BLaER1 treated with 17β-estradiol and CSF1 and Interleukin-3, amounts not matched to agents 10 nM and 100 nM (cell line): ENCODE results near the gene CCT6A.
A peak's percentile ranks its signal among the peaks of the same experiment; 100 is the strongest.
"Not testable (repeated sequence)": the region's sequence is repeated elsewhere in the genome, so short reads cannot be mapped to it uniquely, and the experiment has no call there.

Experiments
- H3K27ac ChIP-seq, 11 experiments: shearing (Covaris generic); formaldehyde crosslinking; 2 replicates each; pipeline ENCODE4 v1.8.1; 2022
- H3K27me3 ChIP-seq, 11 experiments: shearing (Covaris generic); formaldehyde crosslinking; 2 replicates each; pipeline ENCODE4 v1.8.1; 2022
- H3K36me3 ChIP-seq, 11 experiments: shearing (Covaris generic); formaldehyde crosslinking; 2 replicates each; pipeline ENCODE4 v1.8.1; 2022
- H3K4me1 ChIP-seq, 10 experiments: shearing (Covaris generic); formaldehyde crosslinking; 2 replicates each; pipeline ENCODE4 v1.8.1; 2022
- H3K4me2 ChIP-seq, 11 experiments: shearing (Covaris generic); formaldehyde crosslinking; 2 replicates each; pipeline ENCODE4 v1.8.1; 2022
- H3K4me3 ChIP-seq, 10 experiments: shearing (Covaris generic); formaldehyde crosslinking; 2 replicates each; pipeline ENCODE4 v1.8.1; 2022
- H3K9ac ChIP-seq, 11 experiments: shearing (Covaris generic); formaldehyde crosslinking; 2 replicates each; pipeline ENCODE4 v1.8.1; 2022
- H3K9me3 ChIP-seq, 11 experiments: shearing (Covaris generic); formaldehyde crosslinking; replicated peaks in 1 of 11; 2 replicates each; pipeline ENCODE4 v1.8.1; 2022
- H4K20me1 ChIP-seq, 11 experiments: shearing (Covaris generic); formaldehyde crosslinking; 2 replicates each; pipeline ENCODE4 v1.8.1; 2022
- Cebpa-rat ChIP-seq, 11 experiments: shearing (Covaris generic); IDR thresholded peaks; 2 replicates each; pipeline ENCODE4 v1.8.1; 2022

The CCT6A gene

DNA sequence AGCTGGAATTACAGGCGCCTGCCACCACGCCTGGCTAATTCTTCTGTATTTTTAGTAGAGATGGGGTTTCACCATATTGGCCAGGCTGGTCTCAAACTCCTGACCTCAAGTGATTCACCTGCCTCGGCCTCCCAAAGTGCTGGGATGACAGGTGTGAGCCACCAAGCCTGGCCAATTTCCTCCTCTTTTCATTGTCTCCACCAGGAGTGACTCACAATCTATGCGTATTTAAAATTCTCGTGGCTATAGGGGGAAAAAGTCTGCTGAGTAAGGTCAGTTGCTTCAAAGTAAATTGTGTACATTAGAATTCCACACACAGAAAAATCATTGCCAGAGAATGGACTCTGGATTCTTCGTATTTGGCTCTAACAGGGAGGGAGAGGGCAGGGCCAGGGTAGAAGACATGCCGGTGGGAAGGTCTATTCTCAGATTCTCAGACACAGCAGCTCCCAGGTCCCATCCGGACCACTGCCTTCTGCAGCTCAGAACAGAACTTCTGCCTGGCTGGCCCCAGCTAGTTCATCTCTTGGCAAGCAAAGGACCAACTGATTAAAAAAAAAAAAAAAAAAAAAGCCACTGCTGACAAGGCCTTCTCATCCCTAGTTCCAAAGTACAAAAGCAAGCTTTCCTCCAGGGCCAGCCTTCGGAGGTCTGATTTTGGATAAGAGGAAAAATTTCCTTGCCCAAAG, 22.5 kb upstream of the CCT6A start:
- H3K27me3 ChIP-seq, result no peaks in the 10 kb centered on the region
- no peak overlapping the region for H3K4me3 ChIP-seq
- H3K27ac ChIP-seq, result no peak overlapping the region
- no peak for TF ChIP-seq Cebpa-rat (IDR thresholded peaks at IDR 0.05)
- H4K20me1 ChIP-seq, result no peaks in the 10 kb centered on the region; a peak in 2 of 22 replicates
- H3K9ac ChIP-seq, result no peak overlapping the region
- H3K9me3 ChIP-seq, result no peaks in the 10 kb centered on the region
- H3K36me3 ChIP-seq, result peaks cover 55 to 84% (median 70%) of the 10 kb centered on the region in 11 experiments
- H3K4me2 ChIP-seq, result no peak overlapping the region
- peaks cover 11 to 26% (median 23%) of the 10 kb centered on the region in 10 experiments for H3K4me1 ChIP-seq

DNA sequence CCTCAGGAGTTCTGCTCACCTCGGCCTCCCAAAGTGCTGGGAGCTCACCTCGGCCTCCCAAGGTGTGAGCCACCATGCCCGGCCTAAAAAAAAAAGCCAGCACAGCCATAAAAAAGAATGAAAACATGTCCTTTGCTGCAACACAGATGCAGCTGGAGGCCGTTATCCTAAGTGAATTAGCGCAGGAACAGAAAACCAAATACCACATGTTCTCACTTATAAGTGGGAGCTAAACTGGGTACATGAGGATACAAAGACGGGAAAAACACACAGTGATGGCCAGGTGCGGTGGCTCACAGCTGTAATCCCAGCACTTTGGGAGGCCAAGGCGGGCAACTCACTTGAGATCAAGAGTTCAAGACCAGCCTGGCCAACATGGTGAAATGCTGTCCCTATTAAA, 21.2 kb upstream of the CCT6A start:
- no peaks in the 10 kb centered on the region for H3K9me3 ChIP-seq
- H4K20me1 ChIP-seq, result no peaks in the 10 kb centered on the region; a peak in 2 of 22 replicates
- no peak for TF ChIP-seq Cebpa-rat (IDR thresholded peaks at IDR 0.05)
- no peak overlapping the region for H3K9ac ChIP-seq
- no peak overlapping the region for H3K4me3 ChIP-seq
- no peaks in the 10 kb centered on the region for H3K27me3 ChIP-seq
- peaks cover 48 to 71% (median 59%) of the 10 kb centered on the region in 11 experiments for H3K36me3 ChIP-seq
- peaks cover 16 to 32% (median 28%) of the 10 kb centered on the region in 10 experiments for H3K4me1 ChIP-seq
- no peak overlapping the region for H3K27ac ChIP-seq
- H3K4me2 ChIP-seq, result no peak overlapping the region

DNA sequence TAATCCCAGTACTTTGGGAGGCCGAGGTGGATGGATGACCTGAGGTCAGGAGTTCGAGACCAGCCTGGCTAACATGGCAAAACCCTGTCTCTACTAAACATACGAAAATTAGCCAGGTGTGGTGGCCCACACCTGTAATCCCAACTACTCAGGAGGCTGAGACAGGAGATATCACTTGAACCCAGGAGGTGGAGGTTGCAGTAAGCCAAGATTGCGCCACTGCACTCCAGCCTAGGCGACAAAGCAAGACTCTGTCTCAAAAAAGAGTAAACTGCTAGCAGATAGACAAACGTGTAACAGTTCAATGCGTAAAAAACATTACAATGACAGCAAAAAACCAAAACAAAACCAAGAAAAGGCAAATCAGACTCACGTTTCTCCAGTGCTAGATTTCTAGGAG, 20.0 kb upstream of the CCT6A start:
- not testable (repeated sequence) for H3K4me3 ChIP-seq, H4K20me1 ChIP-seq, H3K27me3 ChIP-seq, H3K9me3 ChIP-seq, H3K27ac ChIP-seq
- peaks cover 39 to 59% (median 47%) of the 10 kb centered on the region in 11 experiments for H3K36me3 ChIP-seq
- H3K4me2 ChIP-seq, result peak overlapping the region in 3 of 11 experiments; percentile 78 to 88 (median 81); a peak in 6 of 22 replicates
- H3K4me1 ChIP-seq, result peaks cover 16 to 33% (median 29%) of the 10 kb centered on the region in 10 experiments
- peak overlapping the region in 1 of 11 experiments; percentile 34; a peak in 1 of 22 replicates for H3K9ac ChIP-seq

DNA sequence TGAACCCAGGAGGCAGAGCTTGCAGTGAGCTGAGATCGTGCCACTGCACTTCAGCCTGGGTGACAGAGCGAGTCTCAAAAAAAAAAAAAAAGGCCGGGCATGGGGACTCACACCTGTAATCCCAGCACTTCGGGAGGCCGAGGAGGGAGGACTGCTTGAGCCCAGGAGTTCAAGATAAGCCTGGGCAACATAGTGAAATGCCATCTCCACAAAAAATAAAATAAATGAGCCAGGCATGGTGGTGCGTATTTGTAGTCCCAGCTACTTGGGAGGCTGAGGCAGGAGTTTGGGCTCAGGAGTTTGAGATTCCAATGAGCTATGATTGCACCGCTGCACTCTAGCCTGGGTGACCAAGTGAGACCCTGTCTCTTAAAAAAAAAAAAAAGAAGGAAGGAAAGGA, 19.0 kb upstream of the CCT6A start:
- not testable (repeated sequence) for H3K9me3 ChIP-seq, H3K27me3 ChIP-seq, H4K20me1 ChIP-seq, H3K27ac ChIP-seq
- H3K36me3 ChIP-seq, result peaks cover 30 to 49% (median 37%) of the 10 kb centered on the region in 11 experiments
- H3K4me2 ChIP-seq, result peak overlapping the region; percentile 12 to 95 (median 83); a peak in 15 of 22 replicates
- H3K4me3 ChIP-seq, result peak overlapping the region in 2 of 10 experiments; percentile 74 to 76; a peak in 2 of 20 replicates
- peaks cover 16 to 33% (median 29%) of the 10 kb centered on the region in 10 experiments for H3K4me1 ChIP-seq
- H3K9ac ChIP-seq, result peak overlapping the region in 1 of 11 experiments; percentile 81; a peak in 1 of 22 replicates

DNA sequence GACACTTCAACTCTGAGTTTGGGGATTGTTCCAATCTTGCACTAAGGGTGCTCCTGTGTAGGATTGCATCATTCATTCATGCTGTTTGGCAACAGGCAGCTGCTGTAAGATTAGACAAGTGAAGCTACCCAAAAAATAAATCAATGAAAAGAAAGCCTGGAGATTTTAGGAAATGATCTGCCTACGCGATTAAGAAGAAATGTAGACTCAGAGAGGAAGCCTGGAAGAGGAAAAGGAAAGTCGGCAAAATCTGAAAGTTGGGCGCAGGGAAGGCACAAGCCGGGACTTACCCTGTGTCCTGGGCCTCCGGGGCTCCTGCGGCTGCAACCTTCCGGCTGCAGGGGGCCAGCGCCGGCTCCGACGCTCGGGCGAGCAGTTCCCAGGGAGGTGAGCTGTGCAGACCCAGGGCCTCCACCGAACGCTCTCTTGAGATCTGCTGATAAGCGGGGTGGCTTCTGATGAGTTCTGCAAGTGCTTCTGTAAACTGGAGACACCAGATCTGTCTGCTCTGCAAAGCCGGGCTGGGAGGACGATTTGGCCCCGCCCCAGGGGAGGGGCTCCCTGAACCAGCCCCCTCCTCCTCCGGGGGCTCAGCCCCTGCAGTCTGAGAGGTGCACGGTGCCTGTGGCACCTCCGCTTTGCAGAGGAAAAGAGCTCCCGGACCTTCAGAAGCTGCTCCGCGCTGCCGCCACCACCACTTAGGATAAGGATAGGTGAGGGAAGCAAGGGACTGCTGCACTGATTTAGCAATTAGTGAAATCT, 17.7 kb upstream of the CCT6A start:
- H3K4me2 ChIP-seq, result peak overlapping the region; percentile 77 to 95 (median 83)
- peaks cover 18 to 42% (median 26%) of the 10 kb centered on the region in 11 experiments for H3K36me3 ChIP-seq
- peak in 7 of 11 experiments; percentile 42 to 91 (median 75); a peak in 12 of 22 replicates for TF ChIP-seq Cebpa-rat (IDR thresholded peaks at IDR 0.05)
- peak overlapping the region; percentile 61 to 78 (median 70) for H3K4me3 ChIP-seq
- peaks cover 16 to 33% (median 29%) of the 10 kb centered on the region in 10 experiments for H3K4me1 ChIP-seq
- H3K9me3 ChIP-seq, result no peaks in the 10 kb centered on the region
- H4K20me1 ChIP-seq, result no peaks in the 10 kb centered on the region; a peak in 1 of 22 replicates
- peak overlapping the region; percentile 62 to 81 (median 72) for H3K9ac ChIP-seq
- H3K27me3 ChIP-seq, result no peaks in the 10 kb centered on the region
- peak overlapping the region in 10 of 11 experiments; percentile 43 to 70 (median 58); a peak in 20 of 22 replicates for H3K27ac ChIP-seq

DNA sequence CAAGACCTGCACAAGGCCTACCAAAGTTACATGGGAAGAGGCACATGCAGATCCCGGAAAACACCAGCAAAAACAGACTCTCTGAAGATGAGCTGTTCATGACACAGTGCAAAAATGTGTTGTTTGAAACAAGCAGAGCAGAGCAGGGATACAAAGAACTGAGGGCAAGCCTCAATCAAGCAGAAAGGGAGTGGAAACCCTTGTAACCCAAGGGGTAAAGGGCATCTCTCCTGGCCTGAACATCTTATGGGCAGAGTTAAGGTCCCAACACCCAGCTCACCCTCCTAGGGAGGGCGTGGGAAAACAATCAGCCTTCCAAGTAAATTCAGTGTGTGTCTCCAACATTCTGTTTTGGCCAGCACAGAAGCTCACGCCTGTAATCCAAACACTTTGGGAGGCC, 10.8 kb upstream of the CCT6A start:
- Histone ChIP-seq H3K4me3 (no peak overlapping the region), H3K9me3 (no peaks in the 10 kb centered on the region), H3K36me3 (peaks cover 7 to 51% (median 28%) of the 10 kb centered on the region in 11 experiments; a peak in 21 of 22 replicates), H3K4me2 (no peak overlapping the region), H3K9ac (no peak overlapping the region), H3K27ac (no peak overlapping the region), H3K27me3 (no peaks in the 10 kb centered on the region), H3K4me1 (peaks cover 0 to 8% (median 0%) of the 10 kb centered on the region in 10 experiments; a peak in 3 of 20 replicates), H4K20me1 (no peaks in the 10 kb centered on the region)
- TF ChIP-seq Cebpa-rat (IDR thresholded peaks at IDR 0.05), result no peak

DNA sequence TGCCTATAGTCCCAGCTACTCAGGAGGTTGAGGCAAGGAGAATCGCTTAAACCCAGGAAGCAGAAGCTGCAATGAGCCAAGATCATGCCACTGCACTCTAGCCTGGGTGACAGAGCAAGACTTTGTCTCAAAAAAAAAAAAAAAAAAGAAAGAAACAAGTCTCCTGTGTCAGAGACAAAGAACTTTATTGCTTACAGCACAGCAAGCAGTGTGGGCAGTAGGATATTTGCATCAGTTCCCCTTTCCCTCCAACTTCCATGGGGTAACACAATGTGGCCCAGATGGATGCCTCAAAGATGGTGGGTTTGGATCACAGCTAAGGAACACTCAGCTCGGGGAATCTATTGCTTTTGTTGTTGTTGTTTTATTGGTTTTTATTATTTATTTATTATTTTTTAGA, 5.8 kb upstream of the CCT6A start:
- Histone ChIP-seq H3K27ac (0 out of 22 replicates have a peak overlapping the region, but pooled peaks of 1 of the 11 experiments have one; percentile 24), H3K4me2 (peak overlapping the region in 2 of 11 experiments; percentile 41 to 42; a peak in 3 of 22 replicates), H3K4me1 (peaks cover 10 to 22% (median 14%) of the 10 kb centered on the region in 10 experiments), H3K36me3 (peaks cover 4 to 42% (median 22%) of the 10 kb centered on the region in 11 experiments; a peak in 20 of 22 replicates)
- H3K4me3 ChIP-seq, H3K27me3 ChIP-seq, H3K9me3 ChIP-seq, H3K9ac ChIP-seq, H4K20me1 ChIP-seq: not testable (repeated sequence)

DNA sequence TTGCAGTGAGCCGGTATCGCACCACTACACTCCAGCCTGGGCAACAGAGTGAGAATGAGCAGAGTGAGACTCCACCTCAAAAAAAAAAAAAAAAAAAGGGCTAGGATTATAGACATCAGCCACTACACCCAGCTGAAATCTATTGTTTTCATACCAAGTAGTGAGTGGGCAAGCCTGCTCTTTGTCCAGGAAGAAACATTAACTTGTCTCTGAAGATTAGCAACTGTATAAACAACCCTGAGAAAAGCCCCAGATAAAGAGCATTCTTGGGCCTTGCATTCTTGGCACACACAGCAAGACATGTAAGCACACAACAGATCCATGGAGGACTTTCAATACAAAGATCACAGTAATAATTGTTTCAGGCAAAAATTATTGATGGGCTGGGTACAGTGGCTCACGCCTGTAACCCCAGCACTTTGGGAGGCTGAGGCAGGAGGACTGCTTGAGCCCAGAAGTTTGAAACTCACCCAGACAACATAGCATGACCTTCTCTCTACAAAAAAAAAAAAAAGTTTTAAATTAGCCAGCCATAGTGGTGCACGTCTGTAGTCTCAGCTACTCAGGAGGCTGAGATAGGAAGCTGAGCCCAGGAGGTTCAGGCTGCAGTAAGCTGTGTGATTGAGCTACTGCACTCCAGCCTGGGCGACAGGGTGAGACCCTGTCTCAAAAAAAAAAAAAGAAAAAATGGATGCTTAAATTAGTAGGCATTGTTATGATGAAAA, 4.7 kb upstream of the CCT6A start:
- H3K27ac ChIP-seq, result no peak overlapping the region
- H3K36me3 ChIP-seq, result peaks cover 0 to 32% (median 14%) of the 10 kb centered on the region in 11 experiments; a peak in 17 of 22 replicates
- H3K4me1 ChIP-seq, result peaks cover 10 to 22% (median 14%) of the 10 kb centered on the region in 10 experiments
- H3K9ac ChIP-seq, result no peak overlapping the region
- H3K4me2 ChIP-seq, result no peak overlapping the region
- no peaks in the 10 kb centered on the region for H3K9me3 ChIP-seq
- peaks cover 0 to 2% (median 0%) of the 10 kb centered on the region in 11 experiments; a peak in 3 of 22 replicates for H4K20me1 ChIP-seq
- H3K4me3 ChIP-seq, result no peak overlapping the region
- H3K27me3 ChIP-seq, result no peaks in the 10 kb centered on the region
- TF ChIP-seq Cebpa-rat (IDR thresholded peaks at IDR 0.05), result no peak

DNA sequence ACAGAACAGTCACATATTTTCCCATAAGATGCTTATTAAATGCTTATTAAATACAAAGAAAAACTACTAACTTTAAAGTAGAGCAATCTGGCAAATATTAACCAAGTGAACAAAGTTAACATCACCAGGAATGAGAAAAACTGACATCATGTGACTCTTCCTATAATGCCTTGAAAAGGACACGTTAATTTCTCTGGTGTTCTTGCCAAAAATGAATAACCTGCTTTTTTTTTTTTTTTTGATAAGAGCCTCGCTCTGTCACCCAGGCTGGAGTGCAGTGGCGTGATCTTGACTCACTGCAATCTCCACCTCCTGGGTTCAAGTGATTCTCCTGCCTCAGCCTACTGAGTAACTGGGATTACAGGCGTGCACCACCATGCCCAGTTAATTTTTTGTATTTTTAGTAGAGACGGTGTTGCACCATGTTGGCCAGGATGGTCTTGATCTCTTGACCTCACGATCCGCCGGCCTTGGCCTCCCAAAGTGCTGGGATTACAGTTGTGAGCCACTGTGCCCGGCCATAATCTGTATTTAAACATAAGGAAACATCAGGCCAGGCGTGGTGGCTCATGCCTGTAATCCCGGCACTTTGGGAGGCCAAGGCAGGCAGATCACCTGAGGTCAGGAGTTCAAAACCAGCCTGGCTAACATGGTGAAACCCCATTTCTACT, 4.0 kb upstream of the CCT6A start:
- not testable (repeated sequence) for H3K9me3 ChIP-seq, H3K9ac ChIP-seq, H3K27ac ChIP-seq, H3K27me3 ChIP-seq, H3K4me2 ChIP-seq, H3K4me3 ChIP-seq, H4K20me1 ChIP-seq
- Histone ChIP-seq H3K4me1 (peaks cover 10 to 24% (median 16%) of the 10 kb centered on the region in 10 experiments), H3K36me3 (peaks cover 0 to 26% (median 9%) of the 10 kb centered on the region in 11 experiments; a peak in 19 of 22 replicates)
